ENCODE measurements around the gene TGIF2. TPM values are rescaled to one million over a fixed set of nuclear protein-coding genes. Genes with fewer than 3 reads are reported as not detected.

The TGIF2 gene
- total RNA-seq, 2 donors from 2014 or later: 47.3 to 58.4 TPM

Other genes with a start within 250 kb of the TGIF2 start
- gene MYL9, start 32.1 kb upstream of the TGIF2 start, total RNA-seq: 1 to 10 TPM in 1 of 2 donors, under 1 TPM in 1; 0.62 to 2.0 TPM
- 10 to 100 TPM; 78.2 to 88.3 TPM for gene RAB5IF, start 32.2 kb downstream of the TGIF2 start, total RNA-seq
- gene SLA2, start 72.6 kb downstream of the TGIF2 start, total RNA-seq: 10 to 100 TPM; 44.9 to 56.6 TPM
- gene NDRG3, start 172.5 kb downstream of the TGIF2 start, total RNA-seq: 10 to 100 TPM; 22.6 to 25.4 TPM
- 10 to 100 TPM; 30.2 to 35.9 TPM for gene DSN1, start 200.2 kb downstream of the TGIF2 start, total RNA-seq

Data from activated T-cell treated with anti-CD3 and anti-CD28 coated beads, Interleukin-2, amount 50 U/mL, for 72 hours (primary cell).